Measurements from ENCODE around the gene CEMIP2.
A peak's percentile ranks its signal among the peaks of the same experiment; 100 is the strongest.

CEMIP2 gene

GRCh38 chr9:71746023-71746757 lies 22.1 kb downstream of the CEMIP2 start:
- peak; percentile 18 for DNase-seq

GRCh38 chr9:71744754-71745521 lies 23.4 kb downstream of the CEMIP2 start:
- no peak for DNase-seq

- DNase-seq: no peak
Observed at GRCh38 chr9:71743882-71744281, 24.4 kb downstream of the CEMIP2 start.

GRCh38 chr9:71743217-71743705 lies 25.1 kb downstream of the CEMIP2 start:
- DNase-seq: peak; percentile 47

GRCh38 chr9:71742703-71743102 lies 25.6 kb downstream of the CEMIP2 start:
- DNase-seq: no peak

- peak; percentile 25 for DNase-seq
Observed at GRCh38 chr9:71741926-71742648, 26.2 kb downstream of the CEMIP2 start.

- DNase-seq: no peak
Observed at GRCh38 chr9:71740199-71740598, 28.1 kb downstream of the CEMIP2 start.

GRCh38 chr9:71737455-71737854 lies 30.9 kb downstream of the CEMIP2 start:
- DNase-seq: no peak

- no peak for DNase-seq
Observed at GRCh38 chr9:71736236-71736635, 32.1 kb downstream of the CEMIP2 start.

GRCh38 chr9:71734950-71735349 lies 33.4 kb downstream of the CEMIP2 start:
- no peak for DNase-seq

GRCh38 chr9:71733176-71733575 lies 35.1 kb downstream of the CEMIP2 start:
- DNase-seq: peak; percentile 81

- no peak for DNase-seq
Observed at GRCh38 chr9:71729816-71730526, 38.3 kb downstream of the CEMIP2 start.

GRCh38 chr9:71726723-71727122 lies 41.6 kb downstream of the CEMIP2 start:
- no peak for DNase-seq

- peak; percentile 59 for DNase-seq
Observed at GRCh38 chr9:71725590-71726338, 42.5 kb downstream of the CEMIP2 start.

GRCh38 chr9:71721855-71722254 lies 46.5 kb downstream of the CEMIP2 start:
- peak; percentile 59 for DNase-seq

- DNase-seq: peak; percentile 78
Observed at GRCh38 chr9:71719562-71719961, 48.8 kb downstream of the CEMIP2 start.

GRCh38 chr9:71719088-71719487 lies 49.2 kb downstream of the CEMIP2 start:
- DNase-seq: no peak

- DNase-seq: no peak
Observed at GRCh38 chr9:71716138-71716909, 52.0 kb downstream of the CEMIP2 start.

- DNase-seq: no peak
Observed at GRCh38 chr9:71710856-71711255, 57.5 kb downstream of the CEMIP2 start.

GRCh38 chr9:71710201-71710600 lies 58.1 kb downstream of the CEMIP2 start:
- DNase-seq: no peak

GRCh38 chr9:71709384-71709783 lies 58.9 kb downstream of the CEMIP2 start:
- DNase-seq: no peak
